Activated T-helper 2 cell treated with anti-CD3 and anti-CD28 coated beads, Interferon-gamma antibody, Interleukin-2, Interleukin-4, amounts not matched to agents 10 μg/mL and 5 μg/mL and 100 μg/mL, durations not matched to agents 14 hours and 24 hours and 36 hours (primary cell): ENCODE measurements around the gene MAPK12. TPM values are rescaled to one million over a fixed set of nuclear protein-coding genes. Genes with fewer than 3 reads are reported as not detected.
"Not testable (repeated sequence)": the region's sequence is repeated elsewhere in the genome, so short reads cannot be mapped to it uniquely, and the experiment has no call there.

Experiments
- DNase-seq: peaks from one replicate; pipeline ENCODE4 v3.0.0; 2021; ENCODE audit warnings: low spot score
- H3K27ac Mint-ChIP-seq: one replicate; pipeline ENCODE4 v1.8.0; 2021; ENCODE audit warnings: mixed read lengths
- H3K27me3 Mint-ChIP-seq: one replicate; pipeline ENCODE4 v1.8.0; 2021; ENCODE audit warnings: low read depth, mixed read lengths
- H3K36me3 Mint-ChIP-seq: one replicate; pipeline ENCODE4 v1.8.0; 2021; ENCODE audit warnings: low read depth, mixed read lengths
- H3K4me1 Mint-ChIP-seq: one replicate; pipeline ENCODE4 v1.8.0; 2021; ENCODE audit warnings: low read depth, mixed read lengths
- H3K4me3 Mint-ChIP-seq: one replicate; pipeline ENCODE4 v1.8.0; 2021; ENCODE audit warnings: low read depth, mild to moderate bottlenecking, moderate library complexity, mixed read lengths
- H3K9me3 Mint-ChIP-seq: one replicate; pipeline ENCODE4 v1.8.0; 2021; ENCODE audit warnings: mixed read lengths
- intact Hi-C: fragments of 100-400 bp; cut with micrococcal nuclease; formaldehyde crosslinking; loops from one replicate; pipeline ENCODE4 v1.15.1; 2023
- total RNA-seq: library from RNA; stranded (reverse); gene quantifications from 2 replicates; pipeline ENCODE4 v1.2.3, GENCODE V29; 2022

Gene MAPK12
- total RNA-seq, 1 donor from 2014 or later: 16.3 TPM

GRCh38 chr22:50208939-50209892, 52.3 kb downstream of the MAPK12 start:
- H3K4me3 Mint-ChIP-seq: no peak overlapping the region

DNA sequence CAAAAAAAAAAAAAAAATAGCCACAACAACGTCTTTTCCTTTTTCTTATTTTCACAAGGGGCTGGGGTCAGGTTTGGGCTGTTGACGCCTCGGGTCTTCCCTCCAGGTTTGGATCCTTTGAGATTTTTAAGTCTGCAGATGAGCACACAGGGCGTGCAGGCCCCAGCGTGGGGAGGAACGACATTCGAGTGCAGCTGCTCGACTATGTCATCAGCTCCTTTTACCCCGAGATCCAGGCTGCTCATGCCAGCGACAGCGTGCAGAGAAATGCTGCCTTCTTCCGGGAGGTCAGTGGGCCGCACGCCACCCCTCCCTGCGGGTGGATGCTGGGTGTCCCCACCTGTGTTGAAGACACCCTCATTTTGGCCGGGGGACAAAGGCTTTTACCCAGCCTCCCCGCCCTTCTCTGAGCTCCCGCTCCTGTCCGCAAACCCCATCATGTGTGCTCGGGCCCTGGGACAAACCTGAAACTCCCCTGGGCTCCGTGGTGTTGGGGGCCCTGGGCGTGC, 53.0 kb downstream of the MAPK12 start:
- intact Hi-C loops: no loop called here
- H3K27ac Mint-ChIP-seq: no peak overlapping the region

More at GRCh38 chr22:50208939-50209892, 52.3 kb downstream of the MAPK12 start:
- Mint-ChIP-seq H3K4me1 (no peaks in the 10 kb centered on the region), H3K36me3 (peaks cover 46% of the 10 kb centered on the region), H3K27ac (peak overlapping the region; percentile 0), H3K9me3 (no peaks in the 10 kb centered on the region), H3K27me3 (no peaks in the 10 kb centered on the region)
- intact Hi-C loops: no loop called here
- DNase-seq: no peak

DNA sequence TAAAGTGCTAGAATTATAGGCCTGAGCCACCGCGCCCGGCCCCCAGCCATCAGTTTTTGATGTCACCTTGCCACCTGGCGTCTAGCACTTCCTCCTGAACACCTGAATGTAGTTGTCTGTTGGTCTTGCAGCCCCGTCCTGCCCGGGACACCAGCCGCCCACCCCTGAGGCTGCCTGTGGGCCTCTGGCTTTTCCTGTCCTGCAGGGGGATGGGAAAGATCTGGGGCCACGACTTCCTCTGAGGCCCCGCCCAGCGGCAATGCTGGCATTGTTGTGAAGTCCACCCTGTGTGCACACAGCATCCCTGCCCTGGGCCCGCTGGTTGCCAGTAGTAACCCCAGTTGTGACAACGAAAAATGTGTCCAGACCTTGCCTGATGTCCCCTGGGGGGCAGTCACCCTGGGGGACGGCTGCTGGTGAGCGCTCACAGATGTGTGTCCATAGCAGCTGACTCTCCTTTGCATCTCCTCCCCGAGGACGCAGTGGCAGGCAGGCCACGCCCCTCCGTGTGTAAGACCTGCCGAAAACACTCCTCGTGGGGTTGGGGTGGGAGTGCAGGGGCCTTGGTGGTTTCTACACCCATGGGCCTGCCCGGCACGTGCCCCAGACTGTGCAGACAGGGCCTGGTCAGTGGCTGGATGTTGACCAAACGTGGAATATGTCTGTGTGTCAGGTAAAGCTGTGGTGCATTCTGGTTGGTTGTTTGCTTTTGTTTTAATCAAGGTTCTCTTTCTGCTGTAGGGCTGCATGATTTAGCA, 53.9 kb downstream of the MAPK12 start:
- Mint-ChIP-seq H3K4me3 (no peak overlapping the region), H3K27me3 (no peaks in the 10 kb centered on the region), H3K4me1 (peaks cover 3% of the 10 kb centered on the region), H3K36me3 (peaks cover 44% of the 10 kb centered on the region), H3K9me3 (no peaks in the 10 kb centered on the region), H3K27ac (no peak overlapping the region)
- intact Hi-C loops: no loop called here
- DNase-seq: no peak

More for the DNA sequence above, 53.0 kb downstream of the MAPK12 start:
- Mint-ChIP-seq H3K4me3 (no peak overlapping the region), H3K9me3 (no peaks in the 10 kb centered on the region), H3K36me3 (peaks cover 48% of the 10 kb centered on the region), H3K27me3 (no peaks in the 10 kb centered on the region), H3K4me1 (peaks cover 2% of the 10 kb centered on the region)
- DNase-seq: no peak

GRCh38 chr22:50206599-50206998, 54.9 kb downstream of the MAPK12 start:
- no peaks in the 10 kb centered on the region for H3K9me3 Mint-ChIP-seq
- intact Hi-C loops: no loop called here
- H3K27ac Mint-ChIP-seq: no peak overlapping the region
- no peak overlapping the region for H3K4me3 Mint-ChIP-seq
- no peaks in the 10 kb centered on the region for H3K27me3 Mint-ChIP-seq
- peaks cover 38% of the 10 kb centered on the region for H3K36me3 Mint-ChIP-seq
- H3K4me1 Mint-ChIP-seq: peaks cover 9% of the 10 kb centered on the region
- no peak for DNase-seq

DNA sequence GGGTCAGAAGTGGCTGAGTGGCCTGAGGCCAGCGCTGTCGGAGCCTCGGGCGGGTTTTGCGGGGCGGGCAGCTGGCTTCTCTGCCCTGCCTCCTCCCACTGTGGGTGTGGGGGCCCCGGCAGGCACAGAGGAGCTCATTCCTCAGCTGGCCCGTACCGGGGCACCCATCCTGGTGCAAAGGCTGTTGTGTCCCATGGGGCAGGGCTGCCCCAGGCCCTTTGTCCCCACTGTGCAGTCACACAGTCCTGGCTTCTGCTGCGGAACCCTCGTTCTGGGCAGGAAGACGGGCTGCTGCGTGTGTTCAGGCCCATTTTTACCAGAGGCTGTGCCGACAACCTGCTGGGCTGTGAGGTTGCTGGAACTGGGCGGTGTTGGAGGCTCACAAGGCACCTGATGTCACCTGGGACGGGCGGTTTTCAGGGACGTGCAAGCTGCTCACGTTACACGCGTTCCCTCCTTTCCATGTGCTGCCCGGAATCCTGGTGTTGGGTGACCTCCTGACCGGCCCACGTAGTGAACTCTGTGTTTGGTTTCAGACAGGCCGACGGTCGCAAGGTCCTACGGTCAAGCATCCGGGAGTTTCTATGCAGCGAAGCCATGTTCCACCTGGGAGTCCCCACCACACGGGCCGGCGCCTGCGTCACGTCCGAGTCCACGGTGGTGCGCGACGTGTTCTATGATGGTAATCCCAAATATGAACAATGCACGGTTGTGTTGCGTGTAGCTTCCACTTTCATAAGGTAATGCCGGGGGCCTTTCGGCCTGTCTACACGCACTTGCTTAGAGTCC, 55.5 kb downstream of the MAPK12 start:
- DNase-seq: no peak
- intact Hi-C loops: no loop called here
- H3K4me3 Mint-ChIP-seq: no peak overlapping the region
- H3K36me3 Mint-ChIP-seq: peaks cover 34% of the 10 kb centered on the region
- H3K4me1 Mint-ChIP-seq: peaks cover 9% of the 10 kb centered on the region
- H3K27ac Mint-ChIP-seq: no peak overlapping the region
- no peaks in the 10 kb centered on the region for H3K27me3 Mint-ChIP-seq
- H3K9me3 Mint-ChIP-seq: no peaks in the 10 kb centered on the region

DNA sequence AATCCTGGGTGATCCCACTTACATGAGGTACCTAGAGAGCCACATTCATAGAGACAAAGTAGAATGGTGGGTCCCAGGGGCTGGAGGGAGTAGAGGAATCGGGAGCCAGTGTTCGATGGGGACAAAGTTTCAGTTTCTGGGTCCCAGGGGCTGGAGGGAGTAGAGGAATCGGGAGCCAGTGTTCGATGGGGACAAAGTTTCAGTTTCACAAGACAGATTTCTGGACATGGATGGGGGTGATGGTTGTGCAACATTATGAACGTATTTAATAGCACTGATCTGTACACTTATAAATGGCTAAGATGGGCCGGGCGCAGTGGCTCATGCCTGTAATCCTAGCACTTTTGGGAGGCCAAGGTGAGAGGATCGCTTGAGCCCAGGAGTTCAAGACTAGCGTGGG, 56.5 kb downstream of the MAPK12 start:
- H3K4me3 Mint-ChIP-seq, H3K27me3 Mint-ChIP-seq, DNase-seq, H3K4me1 Mint-ChIP-seq, H3K9me3 Mint-ChIP-seq, intact Hi-C loops, H3K27ac Mint-ChIP-seq: not testable (repeated sequence)
- peaks cover 32% of the 10 kb centered on the region for H3K36me3 Mint-ChIP-seq

DNA sequence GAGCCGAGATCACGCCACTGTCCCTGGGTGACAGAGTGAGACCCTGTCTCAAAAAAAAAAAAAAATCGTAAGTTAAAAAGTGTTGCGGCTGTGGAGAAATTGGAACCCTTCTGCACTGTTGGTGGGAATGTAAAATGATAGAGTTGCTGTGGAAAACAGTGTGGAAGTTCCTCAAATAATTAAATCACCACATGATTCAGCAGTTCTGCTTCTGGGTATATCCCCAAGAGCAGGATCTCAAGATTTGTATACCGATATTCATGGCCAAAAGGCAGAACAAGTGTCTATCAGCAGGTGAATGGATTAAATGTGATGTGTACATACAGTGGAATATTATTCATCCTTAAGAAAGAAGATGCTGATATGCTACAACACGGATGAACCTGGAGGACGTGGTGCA, 56.9 kb downstream of the MAPK12 start:
- Mint-ChIP-seq H3K4me3 (no peak overlapping the region), H3K36me3 (peaks cover 28% of the 10 kb centered on the region), H3K27me3 (no peaks in the 10 kb centered on the region), H3K4me1 (peaks cover 9% of the 10 kb centered on the region), H3K9me3 (no peaks in the 10 kb centered on the region), H3K27ac (no peak overlapping the region)
- no peak for DNase-seq
- intact Hi-C loops: no loop called here

GRCh38 chr22:50203288-50203687, 58.2 kb downstream of the MAPK12 start:
- intact Hi-C loops: no loop called here
- H3K27ac Mint-ChIP-seq: no peak overlapping the region
- no peak overlapping the region for H3K4me3 Mint-ChIP-seq
- no peaks in the 10 kb centered on the region for H3K27me3 Mint-ChIP-seq
- peaks cover 9% of the 10 kb centered on the region for H3K4me1 Mint-ChIP-seq
- peaks cover 32% of the 10 kb centered on the region for H3K36me3 Mint-ChIP-seq
- no peak for DNase-seq
- no peaks in the 10 kb centered on the region for H3K9me3 Mint-ChIP-seq

Other genes starting within 250 kb of the MAPK12 start
- gene IL17REL, start 248.9 kb downstream of the MAPK12 start, total RNA-seq: not detected in 2 replicates
- gene TTLL8, start 203.4 kb downstream of the MAPK12 start, total RNA-seq: not detected in 2 replicates
- gene MLC1, start 176.3 kb downstream of the MAPK12 start, total RNA-seq: 0.39 TPM in 1 of 2 replicates, not detected in the other
- 0.07 TPM in 1 of 2 replicates, not detected in the other for gene MOV10L1, start 171.7 kb downstream of the MAPK12 start, total RNA-seq
- 2.4 and 2.8 TPM in 2 replicates for gene PANX2, start 91.0 kb downstream of the MAPK12 start, total RNA-seq
- 104 and 109 TPM in 2 replicates for gene TRABD, start 75.8 kb downstream of the MAPK12 start, total RNA-seq
- 26.3 and 26.4 TPM in 2 replicates for gene SELENOO, start 60.7 kb downstream of the MAPK12 start, total RNA-seq
- 48.8 and 49.6 TPM in 2 replicates for gene TUBGCP6, start 16.7 kb downstream of the MAPK12 start, total RNA-seq
- gene HDAC10, start 10.4 kb downstream of the MAPK12 start, total RNA-seq: 60.0 and 62.9 TPM in 2 replicates
- 19.0 and 20.9 TPM in 2 replicates for gene MAPK11, start 8.7 kb upstream of the MAPK12 start, total RNA-seq
- 9.8 and 11.1 TPM in 2 replicates for gene PLXNB2, start 46.0 kb upstream of the MAPK12 start, total RNA-seq
- gene DENND6B, start 65.3 kb upstream of the MAPK12 start, total RNA-seq: 2.3 and 2.7 TPM in 2 replicates
- gene PPP6R2, start 81.6 kb upstream of the MAPK12 start, total RNA-seq: 42.9 and 45.0 TPM in 2 replicates
- 102 and 106 TPM in 2 replicates for gene SBF1, start 213.4 kb upstream of the MAPK12 start, total RNA-seq
- gene ADM2, start 219.9 kb upstream of the MAPK12 start, total RNA-seq: 2.2 and 2.9 TPM in 2 replicates
- gene MIOX, start 225.2 kb upstream of the MAPK12 start, total RNA-seq: 0.25 TPM in 1 of 2 replicates, not detected in the other
- gene LMF2, start 246.0 kb upstream of the MAPK12 start, total RNA-seq: 77.2 and 81.8 TPM in 2 replicates
- gene NCAPH2, start 246.5 kb upstream of the MAPK12 start, total RNA-seq: 112 and 115 TPM in 2 replicates